Measurements from ENCODE around the gene CAMSAP1.

CAMSAP1 gene

GRCh38 chr9:135827866-135828580 is 79.3 kb downstream of the CAMSAP1 start:
- no peak for DNase-seq (ENCODE audit: extremely low read depth, low read depth)
- no peak overlapping the region for H3K4me3 ChIP-seq (replicated peaks; ENCODE audit: low read depth, low read length)
- no peak for TF ChIP-seq CTCF (IDR thresholded peaks at IDR 0.05; ENCODE audit: low read depth, low read length, missing control alignments)

GRCh38 chr9:135827301-135827700 is 80.0 kb downstream of the CAMSAP1 start:
- no peak for DNase-seq (ENCODE audit: extremely low read depth, low read depth)
- TF ChIP-seq CTCF (IDR thresholded peaks at IDR 0.05; ENCODE audit: low read depth, low read length, missing control alignments) = no peak
- H3K4me3 ChIP-seq (replicated peaks; ENCODE audit: low read depth, low read length) = no peak overlapping the region

- no peak for TF ChIP-seq CTCF (IDR thresholded peaks at IDR 0.05; ENCODE audit: low read depth, low read length, missing control alignments)
- H3K4me3 ChIP-seq (replicated peaks; ENCODE audit: low read depth, low read length) = no peak overlapping the region
These were observed 81.2 kb downstream of the CAMSAP1 start for GRCh38 chr9:135826188-135826545.

GRCh38 chr9:135825435-135826187 is 81.7 kb downstream of the CAMSAP1 start:
- TF ChIP-seq CTCF (IDR thresholded peaks at IDR 0.05; ENCODE audit: low read depth, low read length, missing control alignments) = no peak
- no peak for DNase-seq (ENCODE audit: extremely low read depth, low read depth)
- H3K4me3 ChIP-seq (replicated peaks; ENCODE audit: low read depth, low read length) = no peak overlapping the region

More at GRCh38 chr9:135826188-135826545, 81.2 kb downstream of the CAMSAP1 start:
- DNase-seq (ENCODE audit: extremely low read depth, low read depth) = no peak

- H3K4me3 ChIP-seq (replicated peaks; ENCODE audit: low read depth, low read length) = no peak overlapping the region
- TF ChIP-seq CTCF (IDR thresholded peaks at IDR 0.05; ENCODE audit: low read depth, low read length, missing control alignments) = no peak
- no peak for DNase-seq (ENCODE audit: extremely low read depth, low read depth)
These were observed 84.3 kb downstream of the CAMSAP1 start for GRCh38 chr9:135823036-135823435.

- no peak for TF ChIP-seq CTCF (IDR thresholded peaks at IDR 0.05; ENCODE audit: low read depth, low read length, missing control alignments)
- no peak overlapping the region for H3K4me3 ChIP-seq (replicated peaks; ENCODE audit: low read depth, low read length)
- no peak for DNase-seq (ENCODE audit: extremely low read depth, low read depth)
These were observed 85.0 kb downstream of the CAMSAP1 start for GRCh38 chr9:135822374-135822755.

Data from HFF-Myc (cell line).